ENCODE measurements around the gene MGAT5.

MGAT5 gene, protein sequence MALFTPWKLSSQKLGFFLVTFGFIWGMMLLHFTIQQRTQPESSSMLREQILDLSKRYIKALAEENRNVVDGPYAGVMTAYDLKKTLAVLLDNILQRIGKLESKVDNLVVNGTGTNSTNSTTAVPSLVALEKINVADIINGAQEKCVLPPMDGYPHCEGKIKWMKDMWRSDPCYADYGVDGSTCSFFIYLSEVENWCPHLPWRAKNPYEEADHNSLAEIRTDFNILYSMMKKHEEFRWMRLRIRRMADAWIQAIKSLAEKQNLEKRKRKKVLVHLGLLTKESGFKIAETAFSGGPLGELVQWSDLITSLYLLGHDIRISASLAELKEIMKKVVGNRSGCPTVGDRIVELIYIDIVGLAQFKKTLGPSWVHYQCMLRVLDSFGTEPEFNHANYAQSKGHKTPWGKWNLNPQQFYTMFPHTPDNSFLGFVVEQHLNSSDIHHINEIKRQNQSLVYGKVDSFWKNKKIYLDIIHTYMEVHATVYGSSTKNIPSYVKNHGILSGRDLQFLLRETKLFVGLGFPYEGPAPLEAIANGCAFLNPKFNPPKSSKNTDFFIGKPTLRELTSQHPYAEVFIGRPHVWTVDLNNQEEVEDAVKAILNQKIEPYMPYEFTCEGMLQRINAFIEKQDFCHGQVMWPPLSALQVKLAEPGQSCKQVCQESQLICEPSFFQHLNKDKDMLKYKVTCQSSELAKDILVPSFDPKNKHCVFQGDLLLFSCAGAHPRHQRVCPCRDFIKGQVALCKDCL

DNA sequence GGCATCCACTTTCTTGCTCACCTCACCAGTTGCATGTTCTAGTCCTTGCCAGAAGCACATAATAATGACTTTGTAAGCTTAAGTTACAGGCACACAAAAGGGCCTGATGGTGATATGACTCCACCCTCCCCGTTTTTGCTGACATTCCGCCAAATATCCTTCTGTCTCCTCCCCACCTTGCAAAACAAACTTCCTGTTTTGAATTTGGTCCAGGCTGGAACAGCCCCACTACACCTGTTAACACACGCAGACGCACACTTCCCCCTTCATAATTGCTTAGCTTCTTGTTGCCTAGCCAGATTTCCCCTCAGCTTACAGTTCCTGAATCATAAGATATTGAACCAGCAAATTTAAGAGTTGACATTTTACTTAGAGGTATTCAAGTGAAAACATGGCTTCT, at the start of gene MGAT5:
Gene MGAT5, plus strand, starts transcription at position 269 of the 400 bp plus-strand sequence. CDS start 332 bp downstream, outside the sequence.
- no peak for DNase-seq

DNA sequence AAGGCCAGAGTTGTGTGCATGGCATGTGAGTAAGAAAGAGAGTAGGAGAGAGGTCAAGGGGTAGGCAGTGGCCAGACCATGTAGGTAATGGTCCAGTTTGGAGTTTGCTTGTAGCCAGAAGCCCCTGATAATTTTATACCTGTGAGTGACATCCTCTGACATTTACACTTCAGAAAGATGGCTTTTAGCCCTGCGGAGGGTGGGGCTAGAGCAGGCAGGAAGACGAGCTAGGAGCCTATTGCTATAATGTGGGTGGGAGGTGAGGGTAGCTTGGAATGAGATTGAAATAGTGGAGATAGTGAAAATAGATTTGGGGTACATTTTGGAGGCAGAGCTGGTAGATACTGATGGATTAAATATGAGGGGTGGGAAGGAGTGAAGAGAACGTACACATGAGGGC, 48.8 kb upstream of the MGAT5 start:
- no peak for DNase-seq

DNA sequence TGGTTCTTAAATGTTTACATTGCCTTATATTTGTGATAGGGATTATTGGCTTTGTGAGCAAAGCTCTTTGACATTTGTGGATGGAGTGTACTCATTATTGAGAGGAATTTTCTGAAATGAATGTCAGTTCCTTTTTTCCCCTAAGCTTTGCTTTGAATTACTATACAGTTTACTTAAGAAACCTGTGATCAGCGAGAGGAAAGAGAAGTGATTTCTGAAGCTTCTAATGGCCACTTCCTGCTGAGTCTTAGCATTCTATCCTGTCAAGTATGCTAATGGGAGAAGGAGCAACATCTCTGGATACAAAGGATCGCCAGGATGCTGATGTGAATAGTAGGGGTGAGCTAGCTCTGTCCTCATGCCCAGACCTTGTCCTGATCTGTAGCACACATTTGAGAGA, 47.8 kb upstream of the MGAT5 start:
- no peak for DNase-seq

DNA sequence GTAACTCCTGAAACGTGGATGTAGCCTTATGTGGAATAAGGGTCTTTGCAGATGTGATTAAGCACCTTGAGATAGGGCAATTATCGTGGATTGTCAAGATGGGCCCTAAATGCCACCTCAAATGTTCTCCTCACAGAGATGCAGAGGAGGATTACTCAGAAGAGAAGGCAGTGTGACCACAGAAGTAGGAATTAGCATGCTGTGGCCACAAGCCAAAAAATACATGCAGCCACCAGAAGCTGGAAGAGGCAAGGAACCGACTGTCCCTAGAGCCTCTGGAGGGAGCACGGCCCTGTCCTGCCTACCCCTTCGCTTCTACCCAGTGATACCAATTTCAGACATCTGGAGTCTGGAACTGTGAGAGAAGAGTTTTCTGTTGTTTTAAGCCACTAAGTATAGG, 47.3 kb upstream of the MGAT5 start:
- peak; percentile 22 for DNase-seq

DNA sequence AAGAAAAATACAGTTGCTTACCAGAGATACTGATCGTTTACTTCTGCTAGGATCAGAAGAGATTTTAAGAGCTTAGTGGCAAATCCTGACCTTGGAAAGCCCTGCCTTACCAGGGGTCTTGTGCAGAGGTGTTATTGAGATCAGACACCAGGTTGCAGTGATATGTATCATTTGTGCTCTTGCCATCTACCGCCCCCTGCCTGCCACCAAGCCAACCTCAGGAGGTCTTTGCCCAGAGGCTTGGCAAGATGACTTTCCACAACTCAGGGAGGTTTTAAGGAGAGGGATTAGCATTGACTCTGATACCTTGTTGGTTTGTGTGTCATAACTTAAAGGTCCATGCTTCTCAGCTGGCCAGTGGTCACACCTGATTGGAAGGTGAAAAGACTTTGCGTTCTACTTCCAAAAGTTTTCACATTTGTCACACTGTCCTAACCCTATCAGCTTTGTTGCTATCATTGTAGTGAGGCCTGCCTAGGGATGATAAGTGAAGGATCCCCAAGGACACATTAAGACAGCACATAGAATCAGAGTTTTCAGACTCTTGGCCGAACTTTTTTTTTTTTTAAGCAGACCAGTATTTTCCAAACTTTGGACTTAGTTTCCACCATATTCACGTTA, 46.2 kb upstream of the MGAT5 start:
- DNase-seq = peak; percentile 73

DNA sequence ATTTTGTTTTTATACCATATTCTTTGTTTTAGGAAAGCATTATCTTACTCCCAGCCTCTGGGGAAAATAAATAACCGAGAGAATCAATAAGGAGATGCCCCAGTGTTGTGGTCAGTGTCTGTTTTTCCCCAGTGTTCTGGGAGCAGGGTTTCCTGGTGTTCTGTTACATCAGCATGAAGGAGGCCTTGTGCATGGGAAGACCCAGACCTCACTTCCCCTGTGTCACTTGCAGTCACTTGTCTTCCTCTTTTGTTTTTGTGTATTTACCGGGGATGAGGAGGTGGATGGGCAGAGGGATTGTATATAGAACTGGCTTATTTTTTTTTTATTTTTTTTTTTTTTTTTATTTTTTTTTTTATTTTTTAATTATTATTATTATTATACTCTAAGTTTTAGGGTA, 45.0 kb upstream of the MGAT5 start:
- no peak for DNase-seq

DNA sequence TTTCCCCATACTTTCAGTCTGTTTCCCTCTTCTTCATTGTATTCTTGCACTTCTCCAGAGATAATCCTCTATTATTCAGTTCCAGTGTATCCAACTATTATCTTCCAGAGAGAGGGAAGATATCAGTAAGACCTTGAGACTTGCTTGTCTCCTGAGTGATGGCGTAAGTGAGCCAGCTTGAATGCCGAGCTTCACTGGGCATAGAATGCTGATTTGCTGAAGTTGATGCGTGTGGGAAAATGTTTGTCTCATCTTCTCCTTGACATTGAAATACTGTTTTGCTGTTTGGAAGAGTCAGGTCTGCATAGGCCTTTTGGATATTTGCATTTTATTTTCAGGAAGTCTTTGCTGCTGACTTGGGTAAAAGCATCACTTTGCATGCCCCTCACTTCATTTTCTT, 41.1 kb upstream of the MGAT5 start:
- DNase-seq = no peak

DNA sequence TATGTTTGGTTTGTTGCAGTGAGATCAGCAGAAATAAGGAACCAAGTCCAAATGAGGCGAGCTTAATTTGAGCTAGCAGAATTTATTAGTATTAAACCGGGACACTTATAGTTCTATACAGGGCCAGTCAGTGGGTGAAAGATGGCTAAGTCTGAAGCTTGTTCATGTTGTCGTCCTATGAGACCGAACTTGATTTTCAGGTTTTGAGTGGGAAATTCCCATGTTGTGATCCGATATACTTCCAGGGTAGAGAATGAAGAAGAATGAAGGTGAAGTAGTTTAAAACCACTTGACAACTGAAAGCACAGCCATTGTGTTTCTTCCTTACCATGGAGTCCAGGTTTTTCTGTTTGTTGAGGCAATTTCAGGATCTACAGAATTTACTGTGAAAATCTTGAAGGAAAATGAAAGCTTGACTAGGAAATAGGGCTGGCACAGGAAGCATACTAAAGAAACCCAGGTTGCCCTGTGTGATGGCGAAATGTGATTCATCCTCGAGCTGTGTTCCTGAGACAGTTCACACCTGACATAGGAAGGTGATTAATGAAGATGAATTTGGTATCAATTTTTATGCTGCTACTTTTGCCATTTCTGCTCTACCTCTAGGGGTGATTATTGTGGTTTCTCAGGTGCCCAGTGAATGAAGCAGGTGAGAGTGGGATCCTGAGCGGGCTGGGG, 37.6 kb upstream of the MGAT5 start:
- DNase-seq = no peak

DNA sequence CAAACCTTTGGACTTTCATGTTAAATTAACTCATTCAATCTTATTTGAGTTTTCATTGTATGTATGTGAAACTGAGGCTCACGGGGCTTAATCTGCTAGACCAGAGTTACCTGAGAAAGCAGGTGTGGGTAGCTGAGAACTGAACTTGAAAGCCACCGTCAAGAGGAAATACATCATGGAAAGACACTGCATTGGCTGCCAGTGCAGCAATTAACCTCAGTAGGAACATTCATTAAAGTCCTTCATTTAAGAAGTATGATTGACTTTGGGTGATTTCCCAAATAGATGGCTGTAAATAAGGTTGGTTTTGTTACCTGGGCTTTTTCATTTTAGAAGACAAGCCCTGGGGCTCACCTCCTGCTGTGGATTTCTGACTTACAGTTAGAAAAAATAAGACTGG, 36.5 kb upstream of the MGAT5 start:
- DNase-seq = no peak

DNA sequence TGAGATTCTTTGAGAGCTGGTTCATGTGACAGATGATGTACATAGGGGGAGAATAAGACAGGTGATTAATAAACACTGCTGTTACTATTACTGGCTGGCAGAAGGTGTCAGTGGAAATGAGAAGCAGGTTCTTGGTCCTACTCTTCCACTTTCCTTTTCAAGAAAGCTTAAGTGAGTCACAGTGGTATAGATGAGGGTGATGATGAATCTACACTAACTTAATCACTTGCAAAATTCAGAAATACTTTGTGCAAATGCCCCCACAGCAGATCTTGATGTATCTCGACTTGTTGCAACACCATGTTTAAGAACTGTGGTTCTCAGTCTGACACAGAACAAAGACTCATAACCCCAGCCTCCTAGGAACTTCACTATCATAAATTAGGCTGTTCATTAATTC, 35.9 kb upstream of the MGAT5 start:
- peak; percentile 39 for DNase-seq

DNA sequence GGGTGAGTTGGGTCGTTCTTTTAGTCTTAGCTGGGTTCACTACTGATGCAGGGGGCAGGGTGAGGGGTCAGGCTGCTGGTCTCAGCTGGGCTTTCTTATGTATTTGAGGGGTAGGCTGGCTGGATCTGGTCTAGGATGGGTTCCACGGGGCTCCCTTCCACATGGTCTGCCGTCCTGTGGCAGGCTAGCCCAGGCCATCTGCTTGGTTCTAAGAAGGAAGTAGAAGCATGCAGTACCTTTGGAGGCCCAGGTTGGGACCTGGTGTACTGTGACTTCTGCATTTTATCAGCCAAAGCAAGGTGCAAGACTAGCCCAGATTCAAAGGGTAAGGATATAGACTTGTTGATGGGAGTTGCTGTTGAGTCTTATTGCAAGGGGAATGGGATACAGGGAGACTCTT, 35.5 kb upstream of the MGAT5 start:
- no peak for DNase-seq

DNA sequence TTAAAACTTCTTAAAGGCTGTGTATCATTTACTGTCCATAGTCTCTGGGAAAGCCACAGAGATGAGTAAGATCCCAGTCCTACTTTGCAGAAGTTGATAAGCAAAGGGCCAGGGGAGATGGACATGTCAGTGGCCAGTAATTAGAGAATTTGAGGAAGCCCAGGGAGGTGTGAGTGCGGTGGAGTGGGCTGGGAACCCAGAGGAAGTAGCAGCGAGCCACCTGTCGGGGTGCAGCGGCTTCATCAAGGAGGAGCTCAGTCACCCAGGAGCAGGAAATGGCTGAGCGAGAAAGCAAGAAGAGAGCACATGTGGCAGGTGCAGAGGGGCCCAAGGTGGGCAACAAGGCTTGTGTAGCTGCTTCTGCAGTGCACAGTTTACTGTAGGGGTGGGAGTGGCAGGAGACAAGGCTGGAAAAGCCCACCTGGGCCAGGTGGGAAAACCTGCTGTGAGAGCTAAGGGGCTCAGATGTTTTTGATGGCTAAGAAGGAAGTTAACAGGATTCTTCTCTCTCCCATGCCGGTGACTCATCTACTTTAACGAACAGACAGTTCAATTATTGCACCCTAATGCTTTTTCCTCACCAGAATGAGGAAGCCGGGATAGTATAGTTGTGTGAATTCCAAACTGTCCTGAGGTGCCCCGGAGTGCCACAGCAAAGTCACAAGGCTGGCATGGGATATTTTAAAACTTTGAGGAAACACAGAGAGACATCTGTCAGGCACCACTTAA, 34.8 kb upstream of the MGAT5 start:
- peak; percentile 46 for DNase-seq

DNA sequence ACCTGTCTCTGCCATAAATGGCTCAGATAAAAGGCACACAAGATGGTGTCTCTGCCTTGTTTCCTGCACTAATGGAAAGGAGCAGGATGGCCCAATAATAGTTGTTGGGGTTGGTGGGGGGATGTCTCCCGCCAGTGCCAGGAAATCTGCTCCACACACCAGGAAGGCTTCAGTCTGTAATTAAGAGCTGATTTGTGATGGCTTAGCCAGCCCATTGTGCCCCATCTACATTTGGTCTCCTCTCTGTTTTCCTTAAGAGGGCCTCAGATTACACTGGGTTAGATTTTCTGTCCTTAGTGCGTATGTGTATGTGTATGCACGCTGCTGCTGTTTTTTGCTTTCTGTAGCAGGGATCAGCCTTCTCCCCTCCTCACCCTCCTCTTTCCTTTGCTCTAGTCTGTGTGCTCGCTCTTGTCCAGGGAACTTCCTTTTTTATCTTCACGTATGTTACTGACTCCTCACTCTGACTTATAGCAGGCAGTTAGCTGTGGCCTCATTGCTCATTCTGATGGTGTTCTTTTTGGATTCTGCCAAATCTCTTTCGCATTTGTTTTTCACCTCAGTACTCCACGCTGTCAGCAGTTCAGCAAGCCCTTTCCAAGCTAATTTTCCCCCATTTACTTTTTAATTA, 33.4 kb upstream of the MGAT5 start:
- no peak for DNase-seq

DNA sequence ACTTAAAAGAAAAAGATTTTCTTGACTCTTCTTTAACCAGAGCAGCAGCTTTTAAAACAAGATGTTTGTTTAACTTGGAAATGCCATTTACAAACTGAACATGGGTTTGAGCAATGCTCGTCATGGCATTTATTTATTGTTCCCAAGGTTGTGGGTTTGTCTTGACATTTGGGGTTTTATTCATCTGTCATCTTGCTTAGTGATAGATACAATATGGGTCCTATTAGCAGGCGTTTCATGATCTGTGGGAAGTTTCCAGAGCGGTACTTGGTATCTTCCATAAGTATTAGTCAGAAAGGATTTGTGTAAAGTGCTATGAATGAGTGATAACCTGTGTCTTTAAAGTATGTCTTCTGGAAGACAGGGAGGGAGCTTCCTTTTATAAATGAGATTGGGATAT, 29.9 kb upstream of the MGAT5 start:
- no peak for DNase-seq

DNA sequence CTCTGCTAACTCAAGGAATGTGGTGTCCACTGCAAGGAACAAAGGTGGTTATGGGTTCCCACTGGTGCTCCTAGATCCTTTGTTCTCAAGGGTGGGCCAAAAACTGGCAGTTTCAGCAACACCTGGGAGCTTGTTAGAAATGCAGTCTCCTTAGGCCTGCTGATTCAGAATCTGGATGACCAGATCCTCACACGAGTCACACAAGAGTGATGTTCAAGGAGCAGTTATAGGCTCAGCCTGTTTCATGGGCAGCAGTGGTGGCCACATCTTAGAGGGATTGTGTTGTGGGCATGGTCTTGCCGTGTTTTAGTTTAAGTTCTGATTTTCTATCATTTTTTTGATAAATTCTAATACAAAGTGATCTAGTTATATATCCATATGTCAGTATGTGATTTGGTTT, 28.7 kb upstream of the MGAT5 start:
- no peak for DNase-seq

DNA sequence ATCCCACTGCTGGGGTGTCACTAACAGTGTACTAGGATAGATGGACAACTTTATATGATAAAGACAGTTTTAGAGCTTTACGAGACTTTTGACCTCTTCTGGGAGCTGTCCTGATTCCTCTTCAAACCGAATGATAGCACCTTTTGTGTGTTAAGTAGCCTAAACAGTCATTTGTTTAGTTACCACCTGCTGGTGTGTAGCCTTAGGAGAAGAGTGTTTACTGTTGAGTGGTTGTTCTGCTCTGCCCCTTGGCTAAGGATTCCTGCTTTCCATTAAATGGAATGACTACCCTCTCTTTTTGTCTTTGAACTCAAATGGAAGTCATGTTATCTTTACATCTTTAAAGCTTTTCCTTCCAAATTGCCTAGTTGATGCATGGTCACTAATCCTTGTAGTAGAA, 28.0 kb upstream of the MGAT5 start:
- no peak for DNase-seq

DNA sequence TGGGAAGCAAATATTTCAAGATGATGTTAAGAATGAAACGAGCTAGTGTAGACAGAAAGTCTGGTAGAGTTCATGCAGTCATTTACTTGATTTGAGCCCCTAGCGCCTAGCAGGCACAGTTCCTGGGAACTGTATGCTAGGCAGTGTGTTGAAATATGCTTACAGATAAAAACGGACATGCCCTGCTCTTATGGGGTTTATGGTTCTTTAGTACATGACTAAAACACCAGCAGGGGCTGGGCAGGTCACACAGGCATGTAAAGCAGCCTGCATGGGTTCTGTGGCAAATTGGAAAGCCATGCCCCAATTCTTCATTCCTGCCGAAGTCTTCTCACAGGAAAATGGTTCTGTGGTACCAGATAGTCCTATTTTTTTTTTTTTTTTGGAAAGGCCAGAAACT, 27.3 kb upstream of the MGAT5 start:
- DNase-seq = no peak

DNA sequence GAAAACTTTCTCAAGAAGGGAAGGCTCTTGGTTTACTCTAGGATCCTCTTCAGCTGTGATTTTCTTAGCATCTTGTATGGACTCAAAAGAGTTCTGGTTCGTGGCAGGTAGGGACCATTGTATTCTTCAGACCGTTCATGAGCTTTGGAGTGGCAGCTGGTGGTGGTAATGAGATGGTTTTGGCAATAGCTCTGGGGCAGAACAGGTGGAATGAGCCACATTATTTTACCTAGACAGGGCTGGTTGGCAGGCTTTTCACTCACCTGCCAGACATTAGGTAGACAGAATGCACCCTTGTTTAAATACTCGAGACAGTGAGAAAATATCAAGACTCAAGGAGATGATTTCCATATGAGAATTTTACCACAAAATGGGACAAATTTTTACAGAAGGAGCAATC, 26.2 kb upstream of the MGAT5 start:
- no peak for DNase-seq

DNA sequence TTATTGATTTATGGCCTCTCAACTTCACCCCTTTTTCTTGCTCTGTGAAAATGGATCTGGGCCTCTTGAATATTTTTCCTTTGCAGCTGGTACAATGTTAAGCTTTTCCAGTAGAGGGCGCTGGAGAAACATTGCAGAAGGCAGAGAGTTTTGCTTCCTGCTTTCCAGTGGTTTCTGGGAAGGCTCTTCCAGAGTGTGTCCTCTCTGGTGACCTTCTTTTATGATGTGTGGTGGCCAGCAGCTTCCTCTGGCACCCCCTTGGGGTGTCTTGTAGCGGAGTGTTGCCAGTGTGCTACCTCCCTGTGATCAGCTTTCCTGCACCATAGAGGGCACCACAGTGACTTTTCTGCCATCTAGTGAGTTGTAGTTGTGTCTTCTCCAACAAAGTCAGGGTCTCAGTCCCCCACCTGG, 25.4 kb upstream of the MGAT5 start:
- no peak for DNase-seq

DNA sequence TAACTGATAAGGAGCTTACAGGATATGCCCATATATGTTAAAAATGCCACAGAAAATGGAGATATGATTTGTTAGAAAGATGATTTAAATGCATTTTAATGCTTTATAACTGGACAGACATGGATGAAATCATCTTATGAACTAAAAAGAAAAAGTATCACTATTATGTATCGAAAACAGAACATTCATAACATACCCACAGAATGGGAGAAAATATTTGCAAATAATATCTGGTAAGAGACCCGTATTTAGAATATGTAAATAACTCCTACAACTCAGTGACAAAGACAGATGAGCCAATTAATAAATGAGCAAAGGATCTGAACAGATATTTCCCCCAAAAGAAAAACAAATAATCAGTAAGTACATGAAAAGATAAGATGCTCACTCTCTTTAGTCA, 24.3 kb upstream of the MGAT5 start:
- DNase-seq = no peak

DNA sequence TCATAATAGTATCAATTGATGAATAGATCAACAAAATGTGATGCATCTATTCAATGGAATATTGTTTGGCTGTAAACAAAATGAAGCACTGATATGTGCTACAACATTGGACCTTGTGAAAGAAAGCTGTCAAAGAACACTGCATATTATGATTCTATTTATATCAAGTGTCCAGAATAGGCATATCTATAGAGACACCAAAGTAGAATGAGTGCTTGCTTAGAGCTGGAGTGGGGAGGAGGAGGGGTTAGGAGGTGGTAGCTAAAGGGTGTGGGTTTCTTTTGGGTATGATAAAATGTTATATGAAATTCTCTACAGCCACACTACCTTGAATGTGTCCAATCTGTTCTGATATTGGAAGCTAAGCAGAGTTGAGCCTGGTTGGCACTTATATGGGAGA, 23.0 kb upstream of the MGAT5 start:
- no peak for DNase-seq

DNA sequence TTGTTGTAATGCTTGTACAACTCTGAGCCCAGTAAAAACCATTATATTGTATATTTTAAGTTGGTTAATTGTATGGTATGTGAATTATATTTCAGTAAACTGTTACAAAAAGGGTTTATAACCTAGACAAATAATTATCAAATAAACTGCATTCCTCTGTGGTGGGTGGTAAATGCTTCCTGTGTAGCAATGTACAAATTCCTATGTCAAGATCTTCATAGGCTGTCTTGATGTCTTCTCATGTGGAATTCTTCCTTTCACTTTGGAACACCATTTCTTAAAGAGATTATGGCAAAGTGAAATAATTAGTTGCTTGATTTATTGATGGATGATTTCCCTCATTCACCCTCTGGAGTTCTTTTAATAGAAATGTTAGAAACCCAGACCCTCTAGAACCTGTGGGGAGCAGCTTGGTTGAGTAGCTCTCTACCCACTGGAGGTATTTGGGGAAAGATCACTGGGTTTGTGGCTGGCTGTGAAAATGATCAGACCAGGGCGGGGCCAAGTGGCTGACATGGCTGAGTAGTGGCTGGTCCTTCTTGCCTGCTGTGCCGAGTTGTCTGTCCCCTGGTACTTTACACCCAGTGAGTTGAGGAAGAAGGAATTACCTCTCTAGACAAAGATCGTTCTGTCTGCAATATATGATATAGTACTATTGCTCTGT, 22.4 kb upstream of the MGAT5 start:
- no peak for DNase-seq

Data from stimulated activated CD4-positive, alpha-beta T cell treated with anti-CD3 and anti-CD28 coated beads, Interleukin-15, amount 100 ng/mL, for 24 hours (primary cell).